T1000 (cell line): Measurements from ENCODE around the gene GRPR.

ENCODE experiments used
- DNase-seq: peaks from one replicate; lab custom pipeline; 2025; ENCODE audit warnings: mixed read lengths; lab: John Stamatoyannopoulos, UW

GRPR gene

GRCh38 chrX:16123222-16123786, at the start of gene GRPR:
Gene GRPR, plus strand, starts transcription at chrX:16123565. Its CDS starts 389 bp downstream, at chrX:16123954.
- peak; percentile 57 for DNase-seq

GRCh38 chrX:16075087-16075486, 48.3 kb upstream of the GRPR start:
- no peak for DNase-seq

GRCh38 chrX:16076834-16077233, 46.5 kb upstream of the GRPR start:
- DNase-seq, result no peak

GRCh38 chrX:16077811-16078210, 45.6 kb upstream of the GRPR start:
- DNase-seq, result no peak

DNA sequence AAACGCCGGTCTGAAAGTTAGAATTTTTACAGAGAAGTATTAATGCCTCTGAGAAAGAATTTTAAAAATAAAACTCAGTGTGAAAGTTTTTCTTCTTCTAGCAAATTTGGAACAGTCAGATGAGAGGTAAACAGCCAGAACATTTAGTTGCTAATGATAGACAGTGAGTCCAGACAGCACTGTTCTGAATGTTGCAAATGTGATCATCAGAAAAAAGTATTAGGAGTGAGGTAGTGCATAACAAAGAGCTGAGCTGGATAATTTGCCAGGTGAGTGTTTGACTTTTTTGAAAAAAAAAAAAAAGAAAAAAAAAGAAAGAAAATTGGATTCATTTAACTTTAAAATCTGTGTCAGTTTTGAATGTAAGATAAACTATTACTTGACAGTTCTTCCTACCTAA, 42.0 kb upstream of the GRPR start:
- DNase-seq, result no peak

DNA sequence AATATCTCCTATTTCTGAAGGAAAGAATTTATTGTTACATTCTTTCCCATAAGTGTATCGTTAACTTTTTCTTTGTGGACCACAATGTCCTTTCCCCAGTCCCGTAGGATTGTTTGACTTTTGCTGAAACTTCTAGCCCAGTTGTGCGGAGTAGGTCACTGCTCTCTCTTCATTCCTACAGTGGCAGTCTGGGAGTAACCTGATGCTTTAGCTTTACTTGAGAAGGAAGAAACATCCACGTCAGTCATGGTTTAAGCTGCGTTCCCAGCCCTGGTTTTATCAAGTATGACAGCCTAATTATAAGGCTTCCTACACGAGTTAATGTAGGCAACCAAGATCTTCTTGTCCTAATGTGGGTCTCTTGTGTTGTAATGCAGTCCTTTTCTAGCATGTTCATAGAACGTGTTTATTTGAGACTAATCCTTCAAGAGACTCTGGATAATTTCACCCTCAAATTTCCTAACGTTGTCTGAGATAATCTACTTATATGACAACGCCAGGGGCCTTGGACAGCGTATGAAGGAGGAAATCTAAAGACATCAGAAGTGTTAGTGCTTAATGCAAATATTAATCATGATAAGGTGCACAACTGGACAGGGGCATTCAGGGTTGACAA, 40.8 kb upstream of the GRPR start:
- DNase-seq, result no peak

GRCh38 chrX:16087076-16087475, 36.3 kb upstream of the GRPR start:
- no peak for DNase-seq

- DNase-seq, result no peak
These were observed 34.3 kb upstream of the GRPR start for GRCh38 chrX:16089086-16089485.

- no peak for DNase-seq
These were observed 27.2 kb upstream of the GRPR start for GRCh38 chrX:16096141-16096540.

GRCh38 chrX:16100673-16101072, 22.7 kb upstream of the GRPR start:
- no peak for DNase-seq

DNA sequence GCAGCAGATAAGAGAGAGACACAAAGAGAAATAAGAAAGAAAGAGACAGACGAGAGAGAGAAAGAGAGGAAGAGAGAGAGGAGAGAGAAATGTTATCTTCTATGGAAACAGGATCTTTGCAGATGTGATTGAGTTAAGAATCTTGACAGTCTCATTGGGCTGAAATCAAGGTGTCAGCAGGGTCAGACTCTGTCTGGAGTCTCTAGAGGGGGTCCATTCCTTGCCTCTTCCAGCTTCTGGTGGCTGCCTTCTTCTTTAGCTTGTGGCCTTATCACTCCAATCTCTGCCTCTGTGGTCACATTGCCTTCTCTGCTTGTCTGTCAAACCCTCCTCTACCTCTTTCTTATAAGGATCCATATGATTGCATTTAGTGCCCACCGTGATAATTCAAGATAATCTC, 21.8 kb upstream of the GRPR start:
- DNase-seq, result no peak

GRCh38 chrX:16103625-16104024, 19.7 kb upstream of the GRPR start:
- no peak for DNase-seq

DNA sequence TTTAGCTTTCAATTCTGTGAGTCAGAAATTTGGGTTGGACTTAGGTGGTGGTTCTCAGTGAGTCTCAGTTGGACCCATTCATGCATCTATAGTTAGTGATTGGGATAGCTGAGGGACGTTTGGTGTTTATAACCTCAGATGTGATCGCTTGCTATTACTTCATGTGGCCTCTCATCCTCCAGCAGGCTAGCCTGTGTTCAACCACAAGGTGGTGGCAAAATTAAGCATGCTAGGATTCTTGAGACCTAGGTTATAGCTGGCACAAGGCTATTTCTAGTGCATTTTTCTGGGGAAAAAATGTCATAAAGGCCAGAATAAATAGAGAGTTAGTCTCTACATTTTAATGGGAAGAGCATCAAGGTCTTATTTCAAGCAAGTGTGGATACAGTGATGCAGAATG, 10.9 kb upstream of the GRPR start:
- DNase-seq, result no peak

DNA sequence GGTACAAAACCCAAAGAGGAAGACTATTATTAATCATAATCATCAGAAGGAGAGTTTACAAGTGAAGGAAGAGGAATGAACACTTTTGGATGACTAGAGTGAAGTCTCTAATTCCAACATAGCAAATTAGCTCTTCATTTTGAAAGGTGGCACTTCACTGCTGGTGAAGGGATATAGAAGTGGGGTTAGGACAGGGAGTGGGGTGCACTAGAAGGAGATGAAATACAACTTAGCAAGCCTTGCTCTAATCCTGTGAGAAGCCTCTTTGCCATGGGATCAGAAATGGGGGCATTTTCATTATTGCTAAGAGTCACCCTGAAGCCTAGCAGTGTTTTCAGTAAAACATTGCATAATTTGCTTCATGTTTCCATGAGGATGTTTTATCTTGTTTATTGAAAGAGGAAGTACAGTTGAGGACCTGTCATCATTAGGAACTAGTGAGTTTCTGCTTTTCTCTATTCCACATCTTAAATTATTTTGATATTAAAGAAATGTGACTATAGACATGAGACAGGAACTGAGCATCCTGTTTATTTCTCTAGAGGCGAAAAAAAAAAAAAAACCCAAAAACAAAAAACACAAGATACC, 9.3 kb upstream of the GRPR start:
- no peak for DNase-seq

DNA sequence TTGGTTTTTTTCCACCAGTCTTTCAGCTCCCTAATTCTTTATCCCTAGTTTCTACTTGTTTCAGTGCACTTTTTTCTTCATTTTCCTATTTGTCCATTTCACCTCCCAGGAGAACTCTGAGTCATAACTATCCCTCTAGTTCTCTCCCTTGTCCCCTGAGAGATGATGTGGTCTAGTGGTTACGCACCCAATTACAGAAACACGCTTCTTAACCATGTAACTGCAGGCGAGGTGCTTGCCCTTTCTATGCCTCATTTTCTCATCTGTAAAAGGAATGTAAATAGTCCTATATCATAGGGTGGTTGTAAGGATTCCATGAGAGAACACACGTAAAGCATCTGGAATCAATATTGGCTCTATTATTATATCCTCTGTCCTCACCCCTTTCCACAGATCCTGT, 8.8 kb upstream of the GRPR start:
- DNase-seq, result peak; percentile 46

DNA sequence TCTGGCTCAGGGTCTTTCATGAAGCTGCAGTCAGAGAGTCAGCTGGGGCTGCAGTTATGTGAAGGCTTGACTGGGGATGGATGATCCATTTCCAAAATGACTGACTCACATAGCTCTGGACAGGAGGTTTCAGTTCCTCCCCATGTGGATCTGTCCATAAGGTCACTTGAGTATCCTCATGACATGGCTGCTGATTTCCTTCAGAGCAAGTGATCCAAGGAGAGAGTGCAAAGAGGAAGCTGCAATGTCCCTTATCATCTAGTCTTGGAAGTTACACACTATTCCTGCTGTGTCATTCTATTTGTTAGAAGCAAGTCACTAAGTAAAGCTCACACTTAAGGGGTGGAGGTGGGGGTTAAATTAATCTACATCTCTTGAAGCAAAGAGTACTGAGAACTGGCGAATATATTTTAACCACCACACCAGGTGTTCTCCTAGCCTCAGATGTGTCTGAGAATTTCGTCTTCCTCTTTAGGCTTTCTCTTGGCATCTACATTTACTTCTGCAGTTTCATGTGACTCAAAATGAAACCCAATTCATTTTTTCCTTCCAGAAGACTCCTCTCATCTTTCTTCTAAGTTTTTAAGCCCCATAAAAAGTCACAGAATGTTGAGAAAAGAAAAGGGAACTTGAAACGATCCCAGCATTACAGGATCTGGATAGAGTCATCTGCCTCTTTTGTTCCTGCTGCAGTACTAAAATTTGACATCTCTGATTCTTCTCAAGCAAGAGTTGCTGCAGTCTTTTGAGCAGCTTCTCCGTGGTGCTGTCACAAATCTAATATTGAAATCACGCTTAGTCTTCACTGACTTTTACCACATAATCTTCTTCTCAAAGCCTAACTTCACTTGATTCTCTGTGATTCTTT, 3.8 kb upstream of the GRPR start:
- no peak for DNase-seq

DNA sequence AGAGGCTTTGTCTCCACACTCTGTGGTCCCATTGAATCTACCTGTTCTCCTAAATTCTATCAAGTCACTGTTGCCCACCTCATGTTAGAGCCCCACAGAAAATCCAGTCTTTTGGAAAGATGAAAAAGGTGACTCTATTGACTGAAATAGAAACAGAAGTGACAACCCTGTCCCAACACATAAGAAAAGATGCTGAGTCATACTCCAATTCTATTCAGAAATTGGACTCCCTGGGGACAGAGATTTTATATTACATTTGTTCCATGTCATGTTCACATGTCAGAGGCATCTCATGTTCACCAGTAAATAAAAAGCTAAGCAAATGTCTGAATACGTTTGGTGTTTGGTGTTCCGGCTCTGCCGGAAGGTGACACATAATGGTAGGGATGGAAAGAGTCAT, 2.9 kb upstream of the GRPR start:
- DNase-seq, result no peak

GRCh38 chrX:16124201-16124600, 836 bp downstream of the GRPR start:
- no peak for DNase-seq

GRCh38 chrX:16125520-16126149, 2.3 kb downstream of the GRPR start:
- no peak for DNase-seq

- DNase-seq, result no peak
These were observed 7.3 kb downstream of the GRPR start for GRCh38 chrX:16130707-16131106.

- DNase-seq, result no peak
These were observed 11.6 kb downstream of the GRPR start for GRCh38 chrX:16134936-16135335.

- DNase-seq, result no peak
These were observed 12.7 kb downstream of the GRPR start for GRCh38 chrX:16136080-16136479.
